ENCODE data around the gene LDLRAD3. TPM values are rescaled to one million over a fixed set of nuclear protein-coding genes. Genes with fewer than 3 reads are reported as not detected.

The LDLRAD3 gene
- total RNA-seq, 4 donors from 2014 or later = 0.37 to 43.2 (median 3.7) TPM

DNA sequence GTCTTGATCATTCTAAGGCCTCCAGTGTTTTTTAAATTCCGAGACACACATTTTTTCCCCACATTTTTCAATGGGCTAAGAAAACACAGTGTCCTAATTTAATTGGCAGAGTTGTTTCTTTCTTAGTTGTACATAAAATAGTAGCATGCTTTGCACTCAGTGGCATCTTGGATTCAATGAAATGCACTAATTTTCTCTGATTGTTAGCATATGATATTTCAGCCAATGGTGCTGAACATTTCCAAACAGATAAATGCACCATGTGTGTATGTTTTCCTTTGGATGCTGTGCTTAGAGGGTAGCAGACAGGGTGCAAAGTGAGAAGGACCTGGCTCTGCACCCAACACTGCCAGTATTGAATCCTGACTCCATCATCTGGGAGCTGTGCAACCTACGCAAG lies 103.5 kb downstream of the LDLRAD3 start:
- no peak for TF ChIP-seq EP300 (IDR thresholded peaks at IDR 0.05; ENCODE audit: low read depth)
- no peak for TF ChIP-seq POLR2A (IDR thresholded peaks at IDR 0.05)
- TF ChIP-seq POLR2AphosphoS5 (IDR thresholded peaks at IDR 0.05) = no peak
- TF ChIP-seq, protein P1, sequence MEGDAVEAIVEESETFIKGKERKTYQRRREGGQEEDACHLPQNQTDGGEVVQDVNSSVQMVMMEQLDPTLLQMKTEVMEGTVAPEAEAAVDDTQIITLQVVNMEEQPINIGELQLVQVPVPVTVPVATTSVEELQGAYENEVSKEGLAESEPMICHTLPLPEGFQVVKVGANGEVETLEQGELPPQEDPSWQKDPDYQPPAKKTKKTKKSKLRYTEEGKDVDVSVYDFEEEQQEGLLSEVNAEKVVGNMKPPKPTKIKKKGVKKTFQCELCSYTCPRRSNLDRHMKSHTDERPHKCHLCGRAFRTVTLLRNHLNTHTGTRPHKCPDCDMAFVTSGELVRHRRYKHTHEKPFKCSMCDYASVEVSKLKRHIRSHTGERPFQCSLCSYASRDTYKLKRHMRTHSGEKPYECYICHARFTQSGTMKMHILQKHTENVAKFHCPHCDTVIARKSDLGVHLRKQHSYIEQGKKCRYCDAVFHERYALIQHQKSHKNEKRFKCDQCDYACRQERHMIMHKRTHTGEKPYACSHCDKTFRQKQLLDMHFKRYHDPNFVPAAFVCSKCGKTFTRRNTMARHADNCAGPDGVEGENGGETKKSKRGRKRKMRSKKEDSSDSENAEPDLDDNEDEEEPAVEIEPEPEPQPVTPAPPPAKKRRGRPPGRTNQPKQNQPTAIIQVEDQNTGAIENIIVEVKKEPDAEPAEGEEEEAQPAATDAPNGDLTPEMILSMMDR (IDR thresholded peaks at IDR 0.05) = no peak
- no peaks in the 10 kb centered on the region for H3K27me3 ChIP-seq
- intact Hi-C loops (cut with DNase I; ENCODE audit: low total_unique reads) (no loop called here), in situ Hi-C loops (cut with MboI; ENCODE audit: low pct_ligation_motif_present in 1 of 4, low pct_unique_long_range_greater_than_20kb in 1 of 4, low sequenced_read_pairs in 3 of 4) (loop anchor here in 1 of 4 donors (25.0 kb wide), 1 partner anchor 215 kb away; no protein-coding TSS in a partner anchor)
- no peak overlapping the region for H3K4me3 ChIP-seq
- no peak overlapping the region for H3K27ac ChIP-seq
- 89% methylated on average over 2 of the region's 2 CpGs; no CpG with 5 or more reads in 1 of the 2 donors for WGBS, 2 donors (ENCODE audit: low coverage in 1 of 2)
- H3K4me1 ChIP-seq = no peaks in the 10 kb centered on the region
- no peak for DNase-seq
- no peaks in the 10 kb centered on the region for H3K36me3 ChIP-seq
- no peaks in the 10 kb centered on the region for H3K9me3 ChIP-seq

DNA sequence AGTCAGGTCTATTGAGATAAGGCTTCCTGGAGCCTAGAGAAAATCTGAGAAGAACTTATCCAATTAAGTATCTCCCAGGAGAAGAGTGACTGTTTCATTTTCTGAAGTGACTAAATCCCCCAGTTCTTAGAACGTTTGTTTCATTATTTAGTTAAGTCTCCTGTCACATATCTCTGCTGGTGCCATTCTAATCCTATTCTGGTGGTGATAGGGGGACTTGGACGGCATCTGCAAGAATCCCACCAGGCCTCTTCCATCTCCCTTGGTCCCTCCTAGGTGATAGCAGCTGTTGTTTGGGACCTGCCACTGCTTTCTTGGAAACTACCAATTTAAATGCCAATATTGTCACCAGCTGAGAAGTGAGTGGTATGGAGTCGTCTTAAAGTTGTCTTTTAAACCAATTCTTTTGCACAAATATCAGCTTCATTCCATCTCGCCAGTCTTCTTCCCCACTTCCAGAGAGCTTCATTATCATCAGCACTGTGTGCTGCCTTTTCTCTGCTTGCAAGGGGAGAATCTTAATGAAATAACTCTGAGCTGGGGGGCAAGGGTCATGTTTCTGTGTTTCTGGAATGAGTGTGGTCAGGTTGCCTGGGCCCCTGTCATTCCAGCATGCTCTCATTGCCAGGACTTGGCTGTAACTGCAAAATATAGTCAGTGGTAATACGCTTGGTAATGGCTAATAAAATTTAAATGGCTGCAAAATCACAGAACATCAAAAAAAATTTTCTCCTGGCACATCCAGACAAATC lies 104.8 kb downstream of the LDLRAD3 start:
- TF ChIP-seq POLR2AphosphoS5 (IDR thresholded peaks at IDR 0.05) (no peak), POLR2A (IDR thresholded peaks at IDR 0.05) (no peak), EP300 (IDR thresholded peaks at IDR 0.05; ENCODE audit: low read depth) (no peak)
- TF ChIP-seq, protein P1 (IDR thresholded peaks at IDR 0.05) = no peak
- in situ Hi-C loops (cut with MboI; ENCODE audit: low pct_ligation_motif_present in 1 of 4, low pct_unique_long_range_greater_than_20kb in 1 of 4, low sequenced_read_pairs in 3 of 4) (loop anchor here in 1 of 4 donors (25.0 kb wide), 1 partner anchor 214 kb away; no protein-coding TSS in a partner anchor), intact Hi-C loops (cut with DNase I; ENCODE audit: low total_unique reads) (no loop called here)
- Histone ChIP-seq H3K27ac (no peak overlapping the region), H3K4me1 (no peaks in the 10 kb centered on the region), H3K4me3 (no peak overlapping the region), H3K9me3 (no peaks in the 10 kb centered on the region), H3K36me3 (no peaks in the 10 kb centered on the region), H3K27me3 (no peaks in the 10 kb centered on the region)
- WGBS, 2 donors (ENCODE audit: low coverage in 1 of 2) = 82 to 92% methylated on average over 4 to 5 of the region's 5 CpGs
- DNase-seq = no peak

DNA sequence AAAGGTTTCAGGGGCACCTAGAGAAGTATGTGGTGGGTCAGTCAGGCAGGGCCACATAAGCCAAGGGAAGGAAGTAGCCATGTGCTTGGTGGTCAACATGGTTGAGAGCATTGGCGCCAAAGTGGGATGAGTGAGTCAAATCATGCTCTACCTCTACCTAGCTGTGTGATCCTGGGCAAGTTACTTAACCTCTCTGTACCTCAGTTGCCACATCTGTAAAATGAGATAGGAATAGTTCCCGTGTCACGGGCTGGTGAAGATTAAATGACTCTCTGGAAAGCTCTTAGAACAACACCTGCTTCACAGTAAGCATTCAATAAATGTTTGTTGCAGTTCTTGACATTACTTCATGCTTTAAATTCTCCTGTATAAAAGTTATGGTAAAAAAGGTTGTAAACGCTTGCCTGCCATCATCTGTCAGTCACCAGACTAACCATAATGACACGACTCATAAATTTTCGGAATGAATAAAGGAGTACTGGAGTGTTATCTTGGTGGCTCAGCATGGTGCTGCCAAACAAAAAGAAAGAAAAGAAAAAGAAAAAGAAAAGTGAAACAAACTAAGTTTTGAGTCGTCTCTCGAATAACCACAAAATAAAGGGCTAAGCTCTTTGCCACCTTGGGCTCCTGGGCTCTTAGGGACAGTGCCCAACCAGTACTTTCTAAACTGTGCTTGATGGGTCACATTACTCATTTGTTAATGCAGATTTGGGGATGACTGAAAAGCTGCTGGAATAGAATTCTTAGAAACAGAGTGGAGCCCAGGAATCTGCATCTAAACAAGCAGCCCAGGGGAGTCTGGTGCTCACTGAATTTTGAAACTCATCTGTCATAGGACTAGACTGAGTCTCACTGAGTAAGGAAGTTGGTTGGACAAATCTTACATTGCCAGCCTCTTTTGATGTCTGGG lies 107.6 kb downstream of the LDLRAD3 start:
- H3K27me3 ChIP-seq = no peaks in the 10 kb centered on the region
- in situ Hi-C loops (cut with MboI; ENCODE audit: low pct_ligation_motif_present in 1 of 4, low pct_unique_long_range_greater_than_20kb in 1 of 4, low sequenced_read_pairs in 3 of 4) (no loop called here), intact Hi-C loops (cut with DNase I; ENCODE audit: low total_unique reads) (no loop called here)
- no peaks in the 10 kb centered on the region for H3K36me3 ChIP-seq
- H3K4me1 ChIP-seq = no peaks in the 10 kb centered on the region
- TF ChIP-seq POLR2A (IDR thresholded peaks at IDR 0.05) (no peak), POLR2AphosphoS5 (IDR thresholded peaks at IDR 0.05) (no peak), EP300 (IDR thresholded peaks at IDR 0.05; ENCODE audit: low read depth) (no peak)
- TF ChIP-seq, protein P1 (IDR thresholded peaks at IDR 0.05) = no peak
- H3K27ac ChIP-seq = no peak overlapping the region
- H3K9me3 ChIP-seq = no peaks in the 10 kb centered on the region
- WGBS, 2 donors (ENCODE audit: low coverage in 1 of 2) = 73 to 75% methylated on average over 6 to 8 of the region's 8 CpGs
- DNase-seq = no peak
- H3K4me3 ChIP-seq = no peak overlapping the region

DNA sequence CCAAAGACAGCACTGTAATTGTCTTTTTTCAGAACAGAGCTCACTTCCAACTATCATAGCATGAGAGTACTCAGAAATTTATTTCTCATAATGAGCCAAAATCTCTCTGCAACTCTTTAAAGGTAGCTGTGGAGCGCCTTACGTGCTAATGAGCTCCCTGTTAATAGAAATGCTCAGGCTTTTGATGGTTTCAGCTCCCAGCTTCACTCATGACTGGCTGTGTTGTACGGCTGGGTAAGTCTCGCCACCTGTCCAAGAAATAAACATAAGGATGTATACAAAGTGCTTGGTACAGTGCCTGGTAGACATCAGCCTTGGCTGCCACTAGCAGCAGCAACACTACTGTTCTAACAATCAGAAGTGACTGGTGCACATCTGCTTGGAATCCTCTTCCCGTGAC lies 109.4 kb downstream of the LDLRAD3 start:
- Histone ChIP-seq H3K27me3 (no peaks in the 10 kb centered on the region), H3K9me3 (no peaks in the 10 kb centered on the region), H3K36me3 (no peaks in the 10 kb centered on the region), H3K4me1 (no peaks in the 10 kb centered on the region), H3K4me3 (no peak overlapping the region), H3K27ac (no peak overlapping the region)
- 70 to 87% methylated on average over 2 to 5 of the region's 5 CpGs for WGBS, 2 donors (ENCODE audit: low coverage in 1 of 2)
- no peak for DNase-seq
- TF ChIP-seq, protein P1 (IDR thresholded peaks at IDR 0.05) = no peak
- TF ChIP-seq POLR2A (IDR thresholded peaks at IDR 0.05) (no peak), EP300 (IDR thresholded peaks at IDR 0.05; ENCODE audit: low read depth) (no peak), POLR2AphosphoS5 (IDR thresholded peaks at IDR 0.05) (no peak)
- intact Hi-C loops (cut with DNase I; ENCODE audit: low total_unique reads) (no loop called here), in situ Hi-C loops (cut with MboI; ENCODE audit: low pct_ligation_motif_present in 1 of 4, low pct_unique_long_range_greater_than_20kb in 1 of 4, low sequenced_read_pairs in 3 of 4) (no loop called here)
